GM10266 (cell line): ENCODE data around the gene PHETA2.
A peak's percentile ranks its signal among the peaks of the same experiment; 100 is the strongest.

ENCODE experiments used
- DNase-seq: peaks from one replicate; pipeline ENCODE4 v3.0.0; 2012; ENCODE audit errors: extremely low spot score
- CTCF ChIP-seq: IDR thresholded peaks from 2 replicates; pipeline ENCODE4 v1.5.1; 2012; ENCODE audit warnings: mild to moderate bottlenecking, low read depth; ENCODE audit not compliant: control insufficient read depth, insufficient read depth; ENCODE audit errors: missing control alignments

PHETA2 gene

GRCh38 chr22:42077486-42078125 is 3.6 kb downstream of the PHETA2 start:
- no peak for TF ChIP-seq CTCF
- no peak for DNase-seq

- no peak for TF ChIP-seq CTCF
- peak; percentile 11 for DNase-seq
These were observed 4.6 kb downstream of the PHETA2 start for GRCh38 chr22:42078469-42079318.

- peak; percentile 98 for DNase-seq
- TF ChIP-seq CTCF, result no peak
These were observed 5.5 kb downstream of the PHETA2 start, which contains the start of gene SMDT1 for GRCh38 chr22:42079319-42080251. Gene SMDT1, plus strand, starts transcription at chr22:42079700. Its CDS starts 69 bp downstream, at chr22:42079769.

GRCh38 chr22:42080287-42080686 is 6.2 kb downstream of the PHETA2 start:
- no peak for TF ChIP-seq CTCF
- DNase-seq, result no peak

GRCh38 chr22:42083119-42083518 is 9.1 kb downstream of the PHETA2 start:
- TF ChIP-seq CTCF, result no peak
- DNase-seq, result no peak

- TF ChIP-seq CTCF, result no peak
- no peak for DNase-seq
These were observed 10.8 kb downstream of the PHETA2 start for GRCh38 chr22:42084874-42085273.
